Bronchial epithelial cell (primary cell): Measurements from ENCODE around the gene MYO1C. TPM values are rescaled to one million over a fixed set of nuclear protein-coding genes. Genes with fewer than 3 reads are reported as not detected.

ENCODE experiments used
- DNase-seq: peaks from one replicate; pipeline ENCODE4 v3.0.0-alpha.2; 2010; ENCODE audit warnings: low read depth
- FAIRE-seq: peaks from 2 replicates; lab custom pipeline; 2011; peaks lifted over from hg19 to GRCh38; lab: Jason Lieb, UNC
- H3K27me3 ChIP-seq: 2 replicates; pipeline ENCODE4 v1.5.1; 2011; ENCODE audit warnings: low read length; ENCODE audit not compliant: control insufficient read depth, insufficient read depth
- H3K36me3 ChIP-seq: 2 replicates; pipeline ENCODE4 v1.5.1; 2011; ENCODE audit warnings: low read length; ENCODE audit not compliant: control insufficient read depth, insufficient read depth
- H3K4me3 ChIP-seq: 2 replicates; pipeline ENCODE4 v1.5.1; 2011; ENCODE audit warnings: mild to moderate bottlenecking, low read depth, low read length, control low read depth
- total RNA-seq: library from RNA; depleted of rRNA; stranded (reverse); fragments of >200 nt; gene quantifications from 2 replicates; pipeline ENCODE4 v1.2.1, GENCODE V29; 2014
- TF ChIP-seq, protein P1 (sequence below): IDR thresholded peaks from 2 replicates; pipeline ENCODE4 v1.5.1; 2011; ENCODE audit warnings: mild to moderate bottlenecking, moderate library complexity, low read length, control low read depth, inconsistent platforms; ENCODE audit not compliant: insufficient read depth, severe bottlenecking

MYO1C gene
- total RNA-seq, 1 donor from 2014 or later: 80.3 TPM

DNA sequence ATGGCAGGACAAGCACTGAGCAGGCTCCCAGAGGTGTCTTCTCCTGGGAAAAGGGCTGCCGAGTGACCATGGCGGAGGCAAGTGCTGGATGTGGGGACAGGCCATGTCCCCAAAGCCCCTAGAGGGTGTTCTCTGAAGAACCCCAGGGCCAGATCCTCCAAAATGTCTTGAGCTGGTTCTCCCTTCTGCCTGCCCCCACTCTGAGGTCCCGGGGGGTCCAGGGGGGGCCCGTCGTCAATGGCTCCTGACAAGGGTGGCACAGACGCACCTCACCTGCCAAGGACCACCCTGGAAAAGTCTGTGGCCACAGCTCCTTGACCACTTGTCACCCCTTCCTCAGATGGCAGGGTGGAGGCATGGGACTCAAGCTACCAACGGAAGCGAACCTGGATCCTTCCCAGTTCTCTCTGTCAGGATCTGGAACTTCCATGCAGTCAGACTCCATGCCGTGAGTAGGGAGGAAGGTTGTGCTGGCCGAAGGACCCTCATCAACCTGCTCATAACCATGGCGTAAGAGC is 2.3 kb upstream of the MYO1C start:
- H3K4me3 ChIP-seq: no peak overlapping the region
- H3K27me3 ChIP-seq: no peaks in the 10 kb centered on the region
- TF ChIP-seq, protein P1, sequence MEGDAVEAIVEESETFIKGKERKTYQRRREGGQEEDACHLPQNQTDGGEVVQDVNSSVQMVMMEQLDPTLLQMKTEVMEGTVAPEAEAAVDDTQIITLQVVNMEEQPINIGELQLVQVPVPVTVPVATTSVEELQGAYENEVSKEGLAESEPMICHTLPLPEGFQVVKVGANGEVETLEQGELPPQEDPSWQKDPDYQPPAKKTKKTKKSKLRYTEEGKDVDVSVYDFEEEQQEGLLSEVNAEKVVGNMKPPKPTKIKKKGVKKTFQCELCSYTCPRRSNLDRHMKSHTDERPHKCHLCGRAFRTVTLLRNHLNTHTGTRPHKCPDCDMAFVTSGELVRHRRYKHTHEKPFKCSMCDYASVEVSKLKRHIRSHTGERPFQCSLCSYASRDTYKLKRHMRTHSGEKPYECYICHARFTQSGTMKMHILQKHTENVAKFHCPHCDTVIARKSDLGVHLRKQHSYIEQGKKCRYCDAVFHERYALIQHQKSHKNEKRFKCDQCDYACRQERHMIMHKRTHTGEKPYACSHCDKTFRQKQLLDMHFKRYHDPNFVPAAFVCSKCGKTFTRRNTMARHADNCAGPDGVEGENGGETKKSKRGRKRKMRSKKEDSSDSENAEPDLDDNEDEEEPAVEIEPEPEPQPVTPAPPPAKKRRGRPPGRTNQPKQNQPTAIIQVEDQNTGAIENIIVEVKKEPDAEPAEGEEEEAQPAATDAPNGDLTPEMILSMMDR: no peak
- peaks cover 9% of the 10 kb centered on the region for H3K36me3 ChIP-seq
- no peak for FAIRE-seq
- no peak for DNase-seq

DNA sequence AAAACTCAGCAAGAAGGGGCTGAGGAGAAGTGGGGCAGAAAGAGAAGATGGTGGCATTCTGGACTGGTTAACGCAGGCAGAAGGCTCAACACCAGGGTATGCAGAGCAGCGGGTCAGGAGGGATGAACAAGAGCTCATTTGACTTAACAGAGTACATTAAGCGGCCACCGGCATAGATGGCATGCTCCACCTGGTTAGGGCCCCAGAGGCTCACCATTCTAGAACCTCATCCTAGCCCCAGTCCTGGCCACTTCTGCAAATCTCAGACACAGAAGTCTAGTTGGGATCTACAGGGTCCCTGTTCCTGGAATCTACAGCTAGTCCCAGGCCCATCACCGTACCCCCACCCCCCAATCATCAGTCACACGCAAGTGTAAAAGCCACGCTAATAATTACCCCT is 1.7 kb upstream of the MYO1C start:
- H3K36me3 ChIP-seq: peaks cover 9% of the 10 kb centered on the region
- FAIRE-seq (no peak), DNase-seq (no peak)
- no peak overlapping the region for H3K4me3 ChIP-seq
- TF ChIP-seq, protein P1: no peak
- no peaks in the 10 kb centered on the region for H3K27me3 ChIP-seq

DNA sequence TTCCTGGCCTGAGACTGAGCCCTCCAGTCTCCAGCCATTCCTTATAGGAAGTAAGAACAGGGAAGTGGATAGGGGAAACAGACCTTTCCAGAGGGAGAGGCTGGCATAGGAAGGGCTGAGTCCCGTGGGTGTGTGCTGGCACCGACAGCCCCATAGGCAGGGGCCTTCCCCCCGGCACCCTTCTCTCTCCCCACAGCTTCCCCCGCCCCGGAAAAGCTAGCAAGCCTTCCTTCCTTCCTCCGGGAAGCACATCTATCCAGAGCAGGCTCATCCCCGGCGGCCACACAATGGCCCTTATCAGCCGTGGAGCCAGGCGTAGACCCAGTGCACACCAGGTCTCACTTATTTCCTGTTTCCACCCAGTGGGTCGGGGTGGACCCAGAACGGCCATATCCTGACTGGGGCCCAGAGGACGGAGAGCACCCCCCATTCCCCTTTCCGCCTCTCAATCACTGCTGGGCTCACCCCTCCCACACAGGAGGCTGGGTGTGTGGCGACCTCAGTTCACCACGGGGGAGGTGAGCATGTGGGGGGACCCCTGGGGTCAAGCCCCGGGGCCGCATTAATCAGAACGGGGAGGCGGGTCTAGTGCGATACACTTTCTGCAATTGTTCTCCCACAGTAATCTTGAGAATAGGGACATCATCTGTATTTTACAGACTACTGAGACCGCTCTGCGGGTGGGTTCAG is 950 bp upstream of the MYO1C start:
- TF ChIP-seq, protein P1: no peak
- DNase-seq: no peak
- Histone ChIP-seq H3K27me3 (no peaks in the 10 kb centered on the region), H3K36me3 (peaks cover 9% of the 10 kb centered on the region), H3K4me3 (no peak overlapping the region)
- no peak for FAIRE-seq

DNA sequence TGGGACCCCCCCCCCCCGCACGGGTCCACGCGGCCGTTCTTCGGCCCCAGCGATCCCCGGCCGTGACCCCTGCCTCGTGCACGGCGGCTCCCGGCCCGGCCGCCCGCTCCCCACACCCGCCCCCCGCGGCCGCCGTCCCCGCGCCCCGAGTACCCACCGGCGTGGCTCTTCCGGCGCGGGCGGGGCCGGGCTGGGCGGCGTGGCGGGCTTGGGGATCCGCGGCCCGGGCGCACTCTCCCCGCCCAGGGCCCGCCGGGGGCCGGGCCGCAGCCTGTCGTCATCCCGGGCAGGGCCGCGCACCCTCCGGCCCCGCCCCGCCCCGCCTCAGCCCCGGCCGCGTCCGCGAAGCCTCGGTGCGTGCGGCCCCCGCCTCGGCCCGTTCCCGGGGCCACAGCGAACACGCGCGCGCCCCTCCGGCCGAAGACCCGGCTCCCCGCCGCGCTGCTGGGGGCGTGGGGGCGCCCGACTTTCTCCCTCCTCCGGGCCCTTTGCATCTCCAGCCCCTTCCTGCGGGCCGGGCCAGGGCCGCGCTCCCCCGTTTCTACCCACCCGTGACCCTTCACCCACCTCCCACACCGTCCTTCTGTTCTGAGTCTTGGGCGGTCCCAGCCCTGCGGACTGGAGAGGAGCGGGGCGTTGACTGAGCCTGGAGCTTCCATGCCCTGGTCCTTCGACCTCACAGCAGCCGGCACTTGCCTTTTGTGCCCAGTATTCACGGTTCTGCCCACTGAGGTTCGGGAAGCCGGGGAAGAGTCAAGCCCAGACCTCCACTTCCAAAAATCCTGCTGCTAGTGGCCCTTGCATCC is 840 bp downstream of the MYO1C start:
- Histone ChIP-seq H3K36me3 (peaks cover 7% of the 10 kb centered on the region), H3K27me3 (no peaks in the 10 kb centered on the region), H3K4me3 (peak overlapping the region; percentile 91)
- no peak for DNase-seq
- TF ChIP-seq, protein P1: no peak
- no peak for FAIRE-seq

DNA sequence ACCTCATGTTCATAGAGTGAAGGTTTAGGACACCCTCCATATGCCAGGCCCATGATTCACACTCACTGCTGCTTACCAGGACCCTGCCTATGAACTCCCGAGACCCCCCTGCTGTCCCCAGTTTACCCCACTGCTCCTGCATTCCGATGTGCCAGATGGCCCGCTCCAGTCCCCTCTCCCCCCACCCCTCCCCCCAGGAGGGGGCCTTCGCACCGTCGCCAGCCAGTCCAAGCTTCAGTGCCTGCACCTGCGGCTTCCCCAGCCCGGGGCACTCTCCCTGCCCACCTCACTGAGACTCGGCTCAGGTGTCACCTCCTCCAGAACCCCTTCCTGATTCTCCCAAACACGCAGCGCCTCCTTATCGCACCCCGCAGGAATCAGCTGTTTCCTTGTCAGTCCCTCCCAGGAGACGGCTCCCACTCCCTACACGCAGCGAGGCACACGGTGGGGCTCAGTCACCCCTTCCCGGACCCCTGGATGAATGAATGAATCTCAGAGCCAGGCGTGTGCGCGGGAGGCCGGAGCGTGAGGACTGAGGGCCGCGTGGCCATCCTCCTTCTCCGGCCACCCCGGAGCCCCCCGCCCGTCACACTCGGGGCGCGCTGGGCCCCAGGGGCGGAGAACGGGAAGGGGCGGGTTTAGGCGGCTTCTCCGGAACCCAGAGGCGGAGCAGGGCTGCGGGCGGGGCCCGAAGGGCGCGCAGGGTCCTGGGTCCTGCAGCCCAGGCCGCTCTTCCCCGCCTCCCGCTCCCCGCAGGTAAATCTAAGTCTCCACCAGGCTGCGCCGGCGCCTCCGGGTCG is 1.6 kb downstream of the MYO1C start:
- DNase-seq: peak; percentile 30

More for the DNA sequence above, 1.6 kb downstream of the MYO1C start:
- no peak for FAIRE-seq
- Histone ChIP-seq H3K36me3 (peaks cover 2% of the 10 kb centered on the region), H3K27me3 (no peaks in the 10 kb centered on the region), H3K4me3 (peak overlapping the region; percentile 91)
- TF ChIP-seq, protein P1: no peak
